Epithelial cell of proximal tubule (primary cell): ENCODE data around the gene ZYG11A. TPM values are rescaled to one million over a fixed set of nuclear protein-coding genes. Genes with fewer than 3 reads are reported as not detected.

ENCODE experiments used
- DNase-seq: peaks from one replicate; pipeline ENCODE4 v3.0.0-alpha.2; 2011; ENCODE audit warnings: low read depth
- H3K4me3 ChIP-seq: 2 replicates; pipeline ENCODE4 v1.5.1; 2011; ENCODE audit warnings: low read depth, mild to moderate bottlenecking, low read length
- CTCF ChIP-seq: conservative IDR thresholded peaks from 2 replicates; pipeline ENCODE4 v1.5.1; 2012; ENCODE audit warnings: low read depth, mild to moderate bottlenecking, low read length
- total RNA-seq: library from RNA; depleted of rRNA; stranded (reverse); fragments of >200 nt; gene quantifications from 2 replicates; pipeline ENCODE4 v1.2.3, GENCODE V29; 2015

ZYG11A gene
- total RNA-seq, 1 donor from 2014 or later = 0.86 TPM

GRCh38 chr1:52926864-52927211 is 84.3 kb downstream of the ZYG11A start:
- DNase-seq = no peak
- TF ChIP-seq CTCF = no peak
- H3K4me3 ChIP-seq = peak overlapping the region; percentile 88

DNA sequence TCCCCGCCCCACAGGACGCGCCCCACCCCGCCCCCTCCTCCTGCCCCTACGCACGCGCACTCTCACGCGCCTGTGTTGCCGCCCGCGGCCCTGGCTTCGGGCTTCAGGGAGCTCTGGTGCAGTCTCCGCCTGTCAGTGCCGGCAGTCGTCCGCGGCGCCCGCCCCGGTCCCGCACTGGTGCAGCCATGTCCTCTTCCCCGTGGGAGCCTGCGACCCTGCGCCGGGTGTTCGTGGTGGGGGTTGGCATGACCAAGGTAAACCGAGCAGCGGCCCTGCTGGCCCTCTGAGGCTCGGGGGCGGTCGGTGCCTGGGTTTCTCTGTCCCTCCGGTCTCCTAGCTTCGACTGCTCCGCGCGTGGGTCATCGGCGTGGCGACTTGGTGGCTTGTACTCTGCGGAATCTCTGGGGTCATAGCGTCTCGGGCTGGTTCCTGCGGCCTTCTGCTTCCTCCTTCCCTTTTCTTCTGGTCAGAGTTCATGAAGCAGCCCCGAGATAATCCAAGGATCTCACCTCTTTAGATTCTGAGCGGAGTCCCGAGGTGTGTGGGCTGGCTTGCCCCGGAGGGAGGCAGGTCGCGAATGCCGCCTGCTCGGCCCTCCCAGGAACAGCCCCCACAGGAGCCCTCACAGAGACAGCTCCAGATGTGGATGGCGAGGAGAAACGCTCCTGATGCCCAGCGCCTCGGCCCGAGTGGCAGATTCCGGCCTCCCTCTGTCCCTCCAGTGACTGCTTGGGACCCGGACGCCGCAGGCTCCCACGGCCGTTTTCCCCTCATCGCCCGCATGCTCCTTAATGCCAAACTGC is 84.9 kb downstream of the ZYG11A start, which contains the start of gene SCP2:
Gene SCP2 (plus strand): TSS at position 65 of the 803 bp plus-strand sequence. CDS start 121 bp downstream, at position 186.
- DNase-seq = no peak
- TF ChIP-seq CTCF = no peak
- H3K4me3 ChIP-seq = peak within 1 kb of the TSS; percentile 88

DNA sequence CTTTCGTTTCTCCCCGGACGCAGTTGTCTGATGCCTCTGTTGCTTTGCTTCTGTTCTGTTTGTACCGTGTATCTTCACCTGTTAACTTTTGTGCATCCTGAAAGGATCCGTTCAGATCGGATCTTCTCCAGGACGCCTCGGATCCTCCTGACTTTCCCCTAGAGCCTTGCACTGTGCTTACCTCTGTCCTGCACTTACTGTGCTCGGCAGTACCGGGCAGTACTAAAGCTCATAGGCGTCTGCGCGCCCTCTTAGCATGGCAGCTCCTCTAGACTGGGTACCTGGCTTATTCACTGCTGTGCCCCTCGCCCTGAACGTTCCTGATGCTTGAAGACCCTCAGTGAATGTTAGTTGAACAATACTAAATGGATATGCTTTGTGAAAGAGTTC is 85.5 kb downstream of the ZYG11A start:
- TF ChIP-seq CTCF = no peak
- peak overlapping the region; percentile 88 for H3K4me3 ChIP-seq
- no peak for DNase-seq

GRCh38 chr1:52929019-52929418 is 86.5 kb downstream of the ZYG11A start:
- no peak overlapping the region for H3K4me3 ChIP-seq
- DNase-seq = no peak
- TF ChIP-seq CTCF = no peak

- DNase-seq = no peak
- no peak for TF ChIP-seq CTCF
- H3K4me3 ChIP-seq = no peak overlapping the region
Observed at GRCh38 chr1:52937433-52938182, 95.0 kb downstream of the ZYG11A start.

DNA sequence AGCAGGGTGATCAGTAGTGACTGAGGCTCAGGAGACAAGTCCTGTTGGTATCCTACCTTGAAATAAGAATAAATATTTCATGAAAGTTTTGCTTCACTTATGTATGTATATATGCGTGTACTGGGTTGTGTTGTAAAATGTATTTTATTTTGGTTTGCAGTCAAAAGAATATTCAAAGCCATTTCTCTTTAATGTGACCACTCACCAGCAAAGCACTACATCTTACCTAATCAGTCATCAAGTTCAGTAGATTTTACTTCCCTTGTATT is 95.6 kb downstream of the ZYG11A start:
- no peak for DNase-seq
- TF ChIP-seq CTCF = no peak
- H3K4me3 ChIP-seq = no peak overlapping the region
